ENCODE data around the gene KLF5.

GRCh38 chr13:73025217-73026012 lies 33.4 kb upstream of the KLF5 start:
- TF ChIP-seq POLR2A (IDR thresholded peaks at IDR 0.05; ENCODE audit: low read depth, low read length) (no peak), CTCF (conservative IDR thresholded peaks at IDR 0.05; ENCODE audit: low read depth, low read length) (no peak), RCOR1 (IDR thresholded peaks at IDR 0.05; ENCODE audit: insufficient replicate concordance, low read length) (no peak), NFE2L2 (IDR thresholded peaks at IDR 0.05; ENCODE audit: low read depth, low read length) (no peak), RAD21 (IDR thresholded peaks at IDR 0.05; ENCODE audit: low read length) (no peak), RFX5 (IDR thresholded peaks at IDR 0.05; ENCODE audit: low read depth, low read length) (no peak), CEBPB (IDR thresholded peaks at IDR 0.05; ENCODE audit: low read depth, low read length) (no peak), USF2 (IDR thresholded peaks at IDR 0.05; ENCODE audit: low read depth, low read length) (no peak), ELK1 (IDR thresholded peaks at IDR 0.05; ENCODE audit: borderline replicate concordance, low read depth, low read length) (no peak), FOS (IDR thresholded peaks at IDR 0.05; ENCODE audit: low read depth, low read length) (no peak), MAFK (IDR thresholded peaks at IDR 0.05; ENCODE audit: low read depth, low read length) (no peak), CHD1 (IDR thresholded peaks at IDR 0.05; ENCODE audit: low read depth, low read length) (no peak), SMC3 (IDR thresholded peaks at IDR 0.05; ENCODE audit: low read depth, low read length) (no peak), BHLHE40 (IDR thresholded peaks at IDR 0.05; ENCODE audit: low read depth, low read length) (no peak)
